Endodermal cell (in vitro differentiated cells): ENCODE results near the gene SF3A2. TPM values are rescaled to one million over a fixed set of nuclear protein-coding genes. Genes with fewer than 3 reads are reported as not detected.
A peak's percentile ranks its signal among the peaks of the same experiment; 100 is the strongest.

Experiments used
- DNase-seq: peaks from one replicate; pipeline ENCODE4 v3.0.0-alpha.2; 2017
- H3K27ac ChIP-seq: 2 replicates; pipeline ENCODE4 v1.5.1; 2013; ENCODE audit warnings: mild to moderate bottlenecking, low read depth, low read length, moderate library complexity
- H3K27me3 ChIP-seq: 2 replicates; pipeline ENCODE4 v1.6.1; 2013; ENCODE audit warnings: mild to moderate bottlenecking, low read length, moderate library complexity; ENCODE audit not compliant: insufficient read depth, control insufficient read depth, poor library complexity, severe bottlenecking
- H3K36me3 ChIP-seq: 2 replicates; pipeline ENCODE4 v1.7.0; 2013; ENCODE audit warnings: mild to moderate bottlenecking, low read length, moderate library complexity; ENCODE audit not compliant: control insufficient read depth, insufficient read depth
- H3K4me1 ChIP-seq: one replicate; pipeline ENCODE4 v1.7.0; 2013; ENCODE audit warnings: low read length; ENCODE audit not compliant: control insufficient read depth, insufficient read depth
- H3K4me3 ChIP-seq: 2 replicates; pipeline ENCODE4 v1.5.1; 2013; ENCODE audit warnings: mild to moderate bottlenecking, low read length, moderate library complexity
- H3K9ac ChIP-seq: 2 replicates; pipeline ENCODE4 v1.6.1; 2013; ENCODE audit warnings: mild to moderate bottlenecking, low read length, moderate library complexity; ENCODE audit not compliant: poor library complexity, severe bottlenecking; ENCODE audit errors: extremely low read depth
- H3K9me3 ChIP-seq: 2 replicates; pipeline ENCODE4 v1.6.1; 2013; ENCODE audit warnings: mild to moderate bottlenecking, low read length, moderate library complexity; ENCODE audit not compliant: control insufficient read depth
- H3K27ac Mint-ChIP-seq: 2 replicates; pipeline ENCODE4 v1.8.0; 2020; ENCODE audit warnings: mixed read lengths
- H3K27me3 Mint-ChIP-seq: 2 replicates; pipeline ENCODE4 v1.8.0; 2021; ENCODE audit warnings: mild to moderate bottlenecking, mixed read lengths; ENCODE audit not compliant: insufficient read depth
- H3K36me3 Mint-ChIP-seq: 2 replicates; pipeline ENCODE4 v1.8.0; 2020; ENCODE audit warnings: low read depth, mixed read lengths
- H3K4me1 Mint-ChIP-seq: 2 replicates; pipeline ENCODE4 v1.8.0; 2020; ENCODE audit warnings: mixed read lengths
- H3K4me3 Mint-ChIP-seq: 2 replicates; pipeline ENCODE4 v1.8.0; 2020; ENCODE audit warnings: mild to moderate bottlenecking, moderate library complexity, mixed read lengths
- H3K9me3 Mint-ChIP-seq: 2 replicates; pipeline ENCODE4 v1.8.0; 2020; ENCODE audit warnings: mild to moderate bottlenecking, mixed read lengths
- CTCF ChIP-seq: fragments of 200-600 bp; sonication (generic); conservative IDR thresholded peaks from 2 replicates; pipeline ENCODE4 v1.5.0; 2021; ENCODE audit warnings: antibody characterized with exemption, mild to moderate bottlenecking
- WGBS, 2 experiments: methylation state at CpG; one replicate each; pipeline versions ENCODE4 v1.1.5 to v1.1.7; 2013; ENCODE audit warnings: missing lambda C conversion rate in 2 of 2, mixed read lengths in 1 of 2; ENCODE audit not compliant: insufficient coverage in 1 of 2, insufficient read length in 1 of 2; 5-methylcytosine and 5-hydroxymethylcytosine counted together
- total RNA-seq, 2 donors: library from RNA; stranded (reverse); fragmentation: NEBNext Ultra II Directional in 1 of 2; extraction: Animal tissue kit (Norgen Biotek cat#: 25700) in 1 of 2; gene quantifications; 2 replicates in 1 of 2; 3 replicates in 1 of 2; pipeline ENCODE4 v1.2.1, GENCODE V29; 2021

SF3A2 gene
- total RNA-seq, 2 donors from 2014 or later, result 126 to 132 TPM

DNA sequence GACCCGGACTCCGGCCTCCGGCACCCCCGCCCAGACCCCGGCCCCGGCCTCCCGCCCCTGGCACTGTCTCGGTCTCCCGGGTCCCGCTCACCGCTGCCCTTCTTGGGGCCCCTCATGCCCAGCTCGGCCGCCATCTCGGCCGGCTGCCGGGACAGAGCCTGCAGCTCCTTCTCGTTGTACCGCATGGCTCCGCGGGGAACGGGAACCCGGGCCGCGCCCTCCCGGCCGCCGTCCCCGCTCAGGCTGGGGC, 635 bp upstream of the SF3A2 start:
- WGBS, 2 experiments, result 0 to 1% methylated on average over 26 to 28 of the region's 28 CpGs
- no peaks in the 10 kb centered on the region for H3K9me3 Mint-ChIP-seq
- H3K36me3 ChIP-seq, result peaks cover 40% of the 10 kb centered on the region
- H3K4me1 ChIP-seq, result peaks cover 6% of the 10 kb centered on the region
- no peak for TF ChIP-seq CTCF
- H3K27ac ChIP-seq, result peak overlapping the region; percentile 97
- peaks cover 38% of the 10 kb centered on the region for H3K36me3 Mint-ChIP-seq
- no peaks in the 10 kb centered on the region for H3K27me3 Mint-ChIP-seq
- H3K4me1 Mint-ChIP-seq, result peaks cover 33% of the 10 kb centered on the region
- DNase-seq, result no peak
- peak overlapping the region; percentile 97 for H3K9ac ChIP-seq
- no peaks in the 10 kb centered on the region for H3K27me3 ChIP-seq
- H3K27ac Mint-ChIP-seq, result no peak overlapping the region
- peak overlapping the region; percentile 92 for H3K4me3 Mint-ChIP-seq
- H3K4me3 ChIP-seq, result peak overlapping the region; percentile 91
- no peaks in the 10 kb centered on the region for H3K9me3 ChIP-seq

- no peaks in the 10 kb centered on the region for H3K9me3 ChIP-seq
- no peaks in the 10 kb centered on the region for H3K27me3 ChIP-seq
- H3K27ac ChIP-seq, result peak overlapping the region; percentile 97
- peak overlapping the region; percentile 91 for H3K4me3 ChIP-seq
- TF ChIP-seq CTCF, result no peak
- peaks cover 50% of the 10 kb centered on the region for H3K36me3 ChIP-seq
- Mint-ChIP-seq H3K4me3 (peak overlapping the region; percentile 92), H3K9me3 (no peaks in the 10 kb centered on the region), H3K27me3 (no peaks in the 10 kb centered on the region), H3K36me3 (peaks cover 40% of the 10 kb centered on the region), H3K27ac (peak overlapping the region; percentile 99), H3K4me1 (peaks cover 35% of the 10 kb centered on the region)
- WGBS, 2 experiments, result 49 to 79% methylated on average over 25 to 43 of the region's 43 CpGs
- H3K9ac ChIP-seq, result peak overlapping the region; percentile 97
- DNase-seq, result no peak
- H3K4me1 ChIP-seq, result peaks cover 6% of the 10 kb centered on the region
Measured at GRCh38 chr19:2237051-2237868, 636 bp downstream of the SF3A2 start.

GRCh38 chr19:2237869-2238153, 1.2 kb downstream of the SF3A2 start:
- H3K9me3 ChIP-seq, result no peaks in the 10 kb centered on the region
- peaks cover 41% of the 10 kb centered on the region for H3K36me3 Mint-ChIP-seq
- H3K9me3 Mint-ChIP-seq, result no peaks in the 10 kb centered on the region
- peaks cover 6% of the 10 kb centered on the region for H3K4me1 ChIP-seq
- TF ChIP-seq CTCF, result no peak
- H3K4me1 Mint-ChIP-seq, result peaks cover 35% of the 10 kb centered on the region
- H3K4me3 Mint-ChIP-seq, result peak overlapping the region; percentile 92
- no peak for DNase-seq
- no peak overlapping the region for H3K9ac ChIP-seq
- no peaks in the 10 kb centered on the region for H3K27me3 Mint-ChIP-seq
- peak overlapping the region; percentile 99 for H3K27ac Mint-ChIP-seq
- WGBS, 2 experiments, result 84 to 88% methylated on average over 6 of the region's 6 CpGs
- no peaks in the 10 kb centered on the region for H3K27me3 ChIP-seq
- no peak overlapping the region for H3K27ac ChIP-seq
- H3K36me3 ChIP-seq, result peaks cover 50% of the 10 kb centered on the region
- peak overlapping the region; percentile 91 for H3K4me3 ChIP-seq
